ENCODE results near the gene SMIM8.
"Not testable (repeated sequence)": the region's sequence is repeated elsewhere in the genome, so short reads cannot be mapped to it uniquely, and the experiment has no call there.

Gene SMIM8

DNA sequence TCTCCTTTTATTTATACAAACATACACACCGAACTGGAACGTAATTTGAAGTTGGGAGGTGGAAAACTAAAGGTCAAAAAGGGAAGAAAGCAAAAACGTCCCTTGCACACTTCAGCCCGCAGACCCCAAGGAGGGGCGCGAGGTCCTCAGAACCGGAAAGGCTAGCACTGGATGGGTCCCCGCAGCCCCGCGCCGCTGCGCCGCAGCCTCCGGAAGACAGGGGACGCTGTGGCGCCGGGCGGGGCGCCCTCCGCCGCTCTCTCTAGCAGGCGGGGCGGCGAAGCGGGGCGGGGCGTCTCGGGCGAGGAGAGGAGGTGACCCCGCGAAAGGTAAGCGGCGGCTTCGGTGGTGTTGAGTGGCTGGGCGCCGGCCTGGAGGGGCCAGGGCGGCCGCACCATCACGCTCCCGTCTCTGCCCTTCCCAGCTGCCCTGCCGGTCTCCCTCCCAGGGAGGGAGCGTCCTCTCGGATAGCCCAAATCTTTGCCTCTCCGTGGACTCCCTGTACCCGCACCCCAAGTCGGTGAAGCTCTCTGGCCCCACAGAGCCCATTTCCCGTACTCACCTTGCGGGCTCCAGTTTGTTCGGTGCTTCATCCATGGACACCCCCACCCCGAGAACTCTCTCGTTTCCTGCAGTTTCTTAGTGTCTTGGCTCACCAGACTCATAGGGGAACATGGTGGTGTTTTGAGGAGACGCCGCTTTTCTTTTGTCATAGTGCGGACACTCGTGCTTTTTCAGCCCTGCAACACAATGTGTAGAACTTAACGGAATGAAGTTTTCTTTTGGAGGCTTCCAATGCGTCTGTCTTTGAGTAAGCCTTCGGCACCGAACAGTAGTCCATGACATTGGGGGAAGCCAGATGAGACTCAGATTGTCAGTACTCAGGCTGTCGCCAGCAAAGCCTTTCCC is at the start of gene SMIM8:
SMIM8 (plus strand) TSS at position 285 of the 909 bp plus-strand sequence. CDS start 14,444 bp downstream, outside the sequence.
- DNase-seq = peak; percentile 53

GRCh38 chr6:87274660-87275274 is 47.6 kb upstream of the SMIM8 start:
- no peak for DNase-seq

DNA sequence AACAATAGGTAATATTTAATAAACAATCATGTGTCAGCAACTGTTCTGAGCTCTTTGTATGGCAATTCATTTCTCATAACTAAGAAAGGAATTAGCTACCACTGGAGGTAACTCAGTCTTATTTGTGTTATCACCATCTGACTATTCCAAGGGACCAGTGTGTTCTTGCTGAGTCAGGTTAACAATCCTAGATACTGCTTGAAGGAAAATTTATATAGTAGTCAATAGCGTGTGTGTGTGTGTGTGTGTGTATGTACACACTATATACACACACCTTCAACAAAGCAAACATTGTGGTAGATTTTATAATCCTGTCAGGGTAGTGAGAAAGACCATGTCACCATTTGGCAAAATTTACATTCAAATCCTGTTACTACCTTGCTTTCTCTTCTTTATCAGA is 45.8 kb upstream of the SMIM8 start:
- DNase-seq = no peak

DNA sequence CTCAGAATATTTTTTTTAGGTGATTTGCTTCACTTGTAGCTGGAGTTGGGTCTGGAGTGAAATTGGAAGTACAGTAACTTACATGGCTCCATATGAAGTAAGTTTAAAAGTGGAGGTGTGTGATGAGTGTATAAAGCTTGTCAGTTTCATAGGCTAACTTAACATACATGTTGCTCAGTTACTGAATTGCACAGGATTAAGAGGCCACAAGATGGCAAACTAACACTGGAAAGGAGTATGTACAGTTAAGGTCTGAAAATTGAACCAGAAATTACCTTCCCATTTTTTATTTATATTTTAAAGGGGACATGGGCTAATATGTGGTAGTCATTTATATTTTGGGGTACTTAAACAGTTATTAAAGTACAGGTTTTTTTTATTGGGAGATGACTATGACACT is 45.3 kb upstream of the SMIM8 start:
- peak; percentile 3 for DNase-seq

DNA sequence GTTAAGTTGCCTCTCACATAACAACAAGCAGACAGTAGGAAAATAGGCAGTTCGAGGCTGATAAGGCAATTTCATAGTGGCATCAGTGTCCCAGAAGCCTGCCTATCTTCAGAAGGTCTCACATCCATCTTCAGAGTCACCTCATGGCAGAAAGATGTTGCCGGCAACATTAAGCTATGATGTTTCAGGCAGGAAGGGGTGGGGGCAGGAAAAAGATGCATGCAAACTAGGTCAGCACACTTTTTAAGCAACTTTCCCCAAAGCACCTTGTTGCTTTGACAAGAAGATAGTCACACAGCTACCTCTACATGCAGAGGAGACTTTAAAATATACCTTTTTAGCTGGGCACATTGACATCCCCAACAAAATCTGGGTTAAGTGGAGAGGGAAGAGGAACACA is 43.2 kb upstream of the SMIM8 start:
- no peak for DNase-seq

GRCh38 chr6:87281426-87281825 is 41.0 kb upstream of the SMIM8 start:
- DNase-seq = no peak

GRCh38 chr6:87282743-87283142 is 39.6 kb upstream of the SMIM8 start:
- no peak for DNase-seq

- DNase-seq = no peak
Measured at GRCh38 chr6:87283461-87283860, 38.9 kb upstream of the SMIM8 start.

- no peak for DNase-seq
Measured at GRCh38 chr6:87287251-87287650, 35.1 kb upstream of the SMIM8 start.

- no peak for DNase-seq
Measured at GRCh38 chr6:87289571-87289970, 32.8 kb upstream of the SMIM8 start.

GRCh38 chr6:87291883-87292282 is 30.5 kb upstream of the SMIM8 start:
- DNase-seq = no peak

- no peak for DNase-seq
Measured at GRCh38 chr6:87293526-87293925, 28.9 kb upstream of the SMIM8 start.

DNA sequence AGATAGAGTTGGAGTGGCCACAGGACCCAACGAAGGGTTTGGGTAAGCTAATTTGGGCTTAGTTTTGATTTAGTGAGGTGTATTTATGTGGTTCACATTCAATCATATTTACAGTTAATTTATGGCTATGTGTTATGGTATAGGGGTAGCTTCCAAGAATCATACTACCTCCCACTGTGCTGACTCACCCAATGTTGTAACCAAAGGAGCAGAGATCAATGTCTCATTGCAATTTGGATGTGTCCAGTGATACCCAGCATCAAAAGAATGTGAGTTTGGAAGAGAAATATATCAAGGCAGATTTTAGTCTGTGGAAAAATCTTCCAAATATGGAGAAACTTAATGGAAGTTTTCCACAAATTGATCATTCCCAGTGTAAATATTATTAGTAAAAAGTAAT is 25.3 kb upstream of the SMIM8 start:
- no peak for DNase-seq

DNA sequence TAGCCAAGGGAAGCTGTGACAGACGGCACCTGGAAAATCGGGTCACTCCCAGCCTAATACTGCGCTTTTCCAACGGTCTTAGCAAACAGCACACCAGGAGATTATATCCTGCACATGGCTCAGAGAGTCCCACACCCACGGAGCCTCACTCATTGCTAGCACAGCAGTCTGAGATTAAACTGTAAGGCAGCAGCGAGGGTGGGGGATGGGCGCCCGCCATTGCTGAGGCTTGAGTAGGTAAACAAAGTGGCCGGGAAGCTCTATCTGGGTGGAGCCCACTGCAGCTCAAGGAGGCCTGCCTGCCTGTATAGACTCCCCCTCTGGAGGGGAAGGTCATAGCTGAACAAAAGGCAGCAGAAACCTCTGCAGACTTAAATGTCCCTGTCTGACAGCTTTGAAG is 21.1 kb upstream of the SMIM8 start:
- not testable (repeated sequence) for DNase-seq

GRCh38 chr6:87308970-87309369 is 13.4 kb upstream of the SMIM8 start:
- no peak for DNase-seq

DNA sequence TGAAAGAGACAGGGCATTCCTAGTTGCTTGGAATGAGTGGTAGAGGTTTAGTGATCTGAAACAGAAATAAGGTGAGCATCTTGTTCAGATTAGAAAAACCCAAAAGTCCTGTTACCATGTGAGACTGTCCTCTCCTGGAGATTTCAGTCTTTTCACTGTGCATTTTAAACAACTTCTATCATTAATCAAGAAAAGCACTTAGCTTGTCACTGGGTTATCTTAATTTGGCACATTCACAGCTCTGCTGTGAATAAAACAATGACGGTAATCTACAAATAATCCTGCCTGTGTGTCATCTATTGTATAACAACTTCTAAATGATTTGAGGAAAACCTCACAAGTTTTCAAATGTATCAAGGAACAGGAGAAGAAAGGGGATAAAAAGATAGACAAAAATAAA is 9.5 kb upstream of the SMIM8 start:
- DNase-seq = no peak

- DNase-seq = no peak
Measured at GRCh38 chr6:87315071-87315470, 7.3 kb upstream of the SMIM8 start.

DNA sequence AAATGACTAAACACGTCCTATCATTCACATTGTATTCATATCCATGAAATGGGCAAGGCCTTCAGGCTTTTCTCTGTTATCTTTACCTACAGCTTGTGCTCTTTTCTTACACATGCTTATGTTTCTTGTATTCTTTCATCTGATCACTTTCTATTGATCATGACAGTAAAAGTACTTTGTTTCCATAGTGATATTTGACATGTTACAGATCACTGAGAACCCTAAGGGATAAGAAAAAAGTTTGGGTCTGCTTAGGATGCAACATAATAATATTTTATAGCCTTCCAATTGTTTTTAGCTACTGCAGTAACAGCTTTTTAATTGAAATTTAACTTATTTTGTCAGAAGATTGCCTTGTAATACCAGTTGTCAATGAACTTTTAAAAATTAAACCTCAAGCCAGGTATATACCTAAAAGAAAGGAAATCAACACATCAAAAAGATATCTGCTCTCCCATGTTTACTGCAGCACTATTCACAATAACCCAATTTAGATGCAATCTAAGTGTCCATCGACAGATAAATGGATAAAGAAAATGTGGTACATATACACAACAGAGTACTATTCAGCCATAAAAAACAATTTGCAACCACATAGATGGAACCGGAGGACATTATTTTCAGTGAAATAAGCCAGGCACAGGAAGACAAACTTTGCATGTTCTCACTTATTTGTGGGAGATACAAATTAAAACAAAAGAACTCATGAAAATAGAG is 3.0 kb upstream of the SMIM8 start:
- DNase-seq = no peak

- DNase-seq = not testable (repeated sequence)
Measured at GRCh38 chr6:87323880-87324279, 1.5 kb downstream of the SMIM8 start.

GRCh38 chr6:87330961-87331360 is 8.6 kb downstream of the SMIM8 start:
- no peak for DNase-seq

GRCh38 chr6:87333033-87333432 is 10.6 kb downstream of the SMIM8 start:
- DNase-seq = no peak

GRCh38 chr6:87333591-87334181 is 11.3 kb downstream of the SMIM8 start:
- DNase-seq = no peak

DNA sequence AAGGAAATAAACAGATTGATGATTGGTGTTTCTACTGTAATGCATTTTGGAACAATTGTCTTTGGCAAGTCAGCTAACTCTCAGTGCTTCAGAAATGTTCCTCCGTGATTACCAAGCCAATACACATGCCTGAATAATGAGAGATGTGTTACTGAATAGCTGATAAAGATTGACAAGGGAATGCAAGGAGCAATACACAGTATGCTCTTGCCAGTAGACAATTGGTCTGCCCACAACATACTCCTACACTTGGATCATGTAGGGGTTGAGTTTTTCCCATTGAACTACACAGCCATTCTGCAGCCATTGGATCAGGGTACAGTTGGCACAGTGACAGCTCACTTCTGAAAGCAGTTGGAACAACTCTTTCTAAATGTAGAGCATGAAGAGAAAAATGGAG is 12.3 kb downstream of the SMIM8 start:
- no peak for DNase-seq
